A172 (cell line): ENCODE measurements around the gene CLIP1. TPM values are rescaled to one million over a fixed set of nuclear protein-coding genes. Genes with fewer than 3 reads are reported as not detected.
A peak's percentile ranks its signal among the peaks of the same experiment; 100 is the strongest.
"Not testable (repeated sequence)": the region's sequence is repeated elsewhere in the genome, so short reads cannot be mapped to it uniquely, and the experiment has no call there.

Experiments used
- DNase-seq: peaks from one replicate; pipeline ENCODE4 v3.0.0-alpha.2; 2015; ENCODE audit warnings: low spot score
- total RNA-seq: library from RNA; depleted of rRNA; stranded (reverse); fragments of >200 nt; shearing (Covaris generic); gene quantifications from 2 replicates; pipeline ENCODE4 v1.2.3, GENCODE V29; 2014; rRNA removed

The CLIP1 gene
- 52.0 and 58.5 TPM in 2 replicates for total RNA-seq

- DNase-seq: peak; percentile 42
Observed at GRCh38 chr12:122421821-122422729, at the start of gene CLIP1. Gene CLIP1 (minus strand): TSS chr12:122422669. CDS start chr12:122380452, 42,217 bp downstream.

- DNase-seq: peak; percentile 49
Observed at GRCh38 chr12:122471324-122472226, 49.1 kb upstream of the CLIP1 start.

- not testable (repeated sequence) for DNase-seq
Observed at GRCh38 chr12:122470576-122470975, 48.1 kb upstream of the CLIP1 start.

GRCh38 chr12:122469856-122470255, 47.4 kb upstream of the CLIP1 start:
- not testable (repeated sequence) for DNase-seq

GRCh38 chr12:122467983-122468382, 45.5 kb upstream of the CLIP1 start:
- DNase-seq: no peak

GRCh38 chr12:122464317-122465042, 42.0 kb upstream of the CLIP1 start:
- DNase-seq: peak; percentile 98

GRCh38 chr12:122460641-122461040, 38.2 kb upstream of the CLIP1 start:
- no peak for DNase-seq

GRCh38 chr12:122460061-122460460, 37.6 kb upstream of the CLIP1 start:
- no peak for DNase-seq

- DNase-seq: no peak
Observed at GRCh38 chr12:122459211-122459610, 36.7 kb upstream of the CLIP1 start.

- DNase-seq: no peak
Observed at GRCh38 chr12:122458105-122459035, 35.9 kb upstream of the CLIP1 start.

- no peak for DNase-seq
Observed at GRCh38 chr12:122457627-122458026, 35.2 kb upstream of the CLIP1 start.

- DNase-seq: no peak
Observed at GRCh38 chr12:122454739-122455138, 32.3 kb upstream of the CLIP1 start.

- no peak for DNase-seq
Observed at GRCh38 chr12:122454250-122454721, 31.8 kb upstream of the CLIP1 start.

- no peak for DNase-seq
Observed at GRCh38 chr12:122452701-122453285, 30.3 kb upstream of the CLIP1 start.

- DNase-seq: peak; percentile 81
Observed at GRCh38 chr12:122449317-122449716, 26.8 kb upstream of the CLIP1 start.

GRCh38 chr12:122447825-122448224, 25.4 kb upstream of the CLIP1 start:
- DNase-seq: not testable (repeated sequence)

GRCh38 chr12:122446390-122446789, 23.9 kb upstream of the CLIP1 start:
- DNase-seq: not testable (repeated sequence)

GRCh38 chr12:122444071-122444470, 21.6 kb upstream of the CLIP1 start:
- DNase-seq: not testable (repeated sequence)

- not testable (repeated sequence) for DNase-seq
Observed at GRCh38 chr12:122438822-122439221, 16.4 kb upstream of the CLIP1 start.

- DNase-seq: peak; percentile 76
Observed at GRCh38 chr12:122437656-122438121, 15.2 kb upstream of the CLIP1 start.
